HG02623 (cell line): ENCODE results near the gene LMX1B.

Experiments
- ATAC-seq: cut with Tn5 transposase; IDR thresholded peaks from one replicate; pipeline ENCODE4 v1.9.1; 2021; ENCODE audit warnings: moderate library complexity; ENCODE audit not compliant: unreplicated experiment

LMX1B gene

DNA sequence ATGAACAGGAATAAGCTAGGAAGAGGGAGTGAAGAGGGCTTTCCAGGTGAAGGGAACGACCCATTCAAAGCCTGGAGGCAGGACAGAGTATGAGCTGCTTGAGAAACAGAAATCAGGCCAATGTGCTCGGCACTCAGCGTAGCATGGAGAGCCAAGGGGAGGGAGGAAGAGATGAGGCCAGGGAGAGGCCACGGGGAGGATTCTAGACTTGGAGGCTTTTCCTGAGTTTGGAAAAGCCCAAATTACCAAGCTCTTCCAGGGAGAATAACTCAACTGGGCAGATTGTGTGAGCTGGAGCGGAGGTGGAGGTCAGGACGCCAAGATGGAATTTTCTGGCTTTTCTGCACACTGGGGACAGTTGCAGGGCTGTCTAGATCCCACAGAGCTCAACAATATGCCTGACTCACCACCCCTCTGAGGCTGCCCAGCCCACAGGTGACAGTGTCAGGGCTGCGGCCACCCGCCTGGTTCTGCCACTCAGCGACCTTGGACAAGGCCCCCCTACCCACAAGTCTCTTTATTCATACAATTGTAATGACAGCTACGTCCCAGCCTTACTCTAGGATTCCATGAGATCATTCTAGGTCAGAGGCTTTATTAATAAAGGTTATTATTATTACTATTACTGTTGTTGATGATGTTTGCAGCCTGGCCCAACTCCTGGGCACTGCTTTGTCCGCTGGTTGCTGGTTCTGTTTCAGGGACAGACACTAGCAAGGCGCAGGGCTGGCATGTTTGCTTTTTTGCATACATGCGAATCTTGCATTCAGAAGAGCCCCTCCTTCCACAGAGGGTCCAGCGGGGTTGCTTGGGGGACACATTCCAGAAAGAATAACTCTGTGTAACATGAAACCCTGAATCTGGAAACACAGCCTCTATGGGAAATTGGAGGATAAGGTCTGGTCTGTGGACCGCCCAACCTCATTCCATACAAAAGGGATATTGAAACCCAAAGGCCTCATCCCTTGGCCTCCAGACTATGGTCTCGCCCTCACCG lies 9.4 kb upstream of the LMX1B start:
- no peak for ATAC-seq

DNA sequence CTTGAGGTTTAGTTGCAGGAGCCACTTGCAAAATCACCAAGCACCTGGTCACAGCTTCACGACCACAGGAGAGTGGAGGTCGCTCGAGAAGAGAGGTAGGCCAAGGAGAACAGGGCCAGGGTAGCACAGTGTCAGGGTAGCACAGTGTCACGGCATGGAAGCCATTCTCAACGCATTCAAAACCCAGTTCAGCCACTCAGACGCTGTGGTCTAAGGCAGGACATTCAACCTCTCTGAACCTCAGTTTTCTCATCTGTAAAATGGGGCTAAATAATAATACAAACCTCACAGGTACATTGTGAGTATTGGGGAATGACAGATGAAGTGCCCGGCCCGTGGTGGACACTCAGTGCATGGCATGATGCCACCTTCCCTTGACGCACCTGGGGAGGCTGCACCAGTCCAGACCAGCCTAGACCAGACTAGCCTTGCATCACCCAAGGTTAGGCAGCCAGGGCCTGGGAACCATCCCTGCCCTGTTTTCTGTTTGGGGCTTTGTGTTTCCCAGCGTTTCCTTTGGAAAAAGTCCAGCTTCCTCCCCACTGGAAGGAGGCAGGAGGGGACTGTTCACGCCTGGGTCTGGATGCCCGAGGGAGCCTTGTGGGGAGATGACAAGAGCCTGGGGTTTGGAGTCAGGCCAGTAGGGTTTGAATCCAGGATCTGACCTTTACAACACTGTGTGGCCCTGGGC lies 7.8 kb upstream of the LMX1B start:
- ATAC-seq = no peak

DNA sequence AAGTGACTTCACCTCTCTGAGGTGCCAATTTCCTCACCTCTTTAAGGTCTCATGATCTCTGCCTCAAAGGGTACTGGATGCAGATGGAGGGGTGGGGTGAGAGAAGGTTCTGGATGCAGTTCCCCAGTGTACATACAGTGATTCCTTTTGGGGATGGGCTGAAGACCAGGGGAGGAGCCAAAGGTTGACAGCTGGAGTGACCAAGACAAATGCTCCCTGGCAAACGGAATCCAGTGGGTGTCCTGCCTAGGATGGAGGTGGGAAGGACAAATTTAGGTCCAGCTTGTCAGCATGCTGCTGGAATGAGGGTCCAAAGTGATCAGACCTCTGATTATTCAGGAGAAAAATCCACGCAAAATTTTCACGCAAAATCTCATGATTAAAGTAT lies 7.3 kb upstream of the LMX1B start:
- ATAC-seq = no peak

DNA sequence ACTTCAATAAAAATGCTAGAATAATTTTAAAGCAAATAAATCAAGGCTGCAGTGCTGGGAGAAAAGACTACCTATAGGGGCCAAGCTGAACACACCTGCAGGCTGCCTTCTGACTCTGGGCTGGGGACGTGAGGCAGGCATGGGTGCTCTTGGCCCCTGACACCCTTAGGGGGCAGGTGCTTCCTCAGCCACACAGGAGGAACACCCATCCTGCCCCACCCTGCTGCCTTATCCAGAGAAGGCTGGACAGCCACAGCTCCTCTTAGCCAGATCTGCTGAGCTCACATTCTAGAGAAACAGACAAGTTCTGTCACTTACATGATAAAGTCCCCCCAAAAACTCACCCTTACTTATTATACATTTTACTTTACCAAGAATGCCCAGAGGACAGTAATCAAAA lies 6.6 kb upstream of the LMX1B start:
- ATAC-seq = no peak

DNA sequence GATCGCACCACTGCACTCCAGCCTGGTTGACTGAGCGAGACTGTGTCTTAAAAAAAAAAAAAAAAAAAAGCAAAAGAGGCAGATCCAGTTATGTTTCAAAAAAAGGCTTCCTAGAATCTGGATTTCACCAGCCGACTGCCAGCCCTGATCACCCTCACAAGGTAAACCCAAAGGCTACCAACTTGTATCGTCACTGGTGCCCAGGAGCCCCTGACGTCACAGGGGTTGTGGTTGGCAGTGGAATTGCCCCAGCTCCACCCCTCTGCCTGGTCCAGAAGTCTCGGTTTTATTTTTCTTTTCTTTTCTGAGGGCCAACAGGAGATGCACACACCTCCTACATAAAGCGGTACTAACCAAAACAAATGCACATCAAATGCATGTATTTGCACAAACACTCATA lies 6.0 kb upstream of the LMX1B start:
- no peak for ATAC-seq

DNA sequence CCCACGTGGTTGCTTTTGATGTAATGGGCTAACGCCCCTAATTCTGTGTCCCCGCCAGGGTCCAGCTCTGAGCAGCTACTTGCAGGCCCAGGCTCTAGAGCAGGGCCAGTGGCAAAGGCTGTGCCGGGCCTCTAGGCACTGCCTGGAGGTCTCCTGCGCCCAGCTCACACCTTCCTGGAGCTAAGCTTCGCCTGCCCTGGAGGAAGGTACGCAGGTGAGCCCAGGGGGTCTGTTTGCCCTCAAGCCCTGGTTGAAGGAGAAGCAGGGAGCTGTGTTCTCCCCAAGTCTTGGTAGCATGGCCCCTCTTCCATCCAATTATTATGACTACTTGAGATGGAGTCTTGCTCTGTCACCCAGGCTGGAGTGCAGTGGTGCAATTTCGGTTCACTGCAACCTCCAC lies 5.2 kb upstream of the LMX1B start:
- no peak for ATAC-seq

DNA sequence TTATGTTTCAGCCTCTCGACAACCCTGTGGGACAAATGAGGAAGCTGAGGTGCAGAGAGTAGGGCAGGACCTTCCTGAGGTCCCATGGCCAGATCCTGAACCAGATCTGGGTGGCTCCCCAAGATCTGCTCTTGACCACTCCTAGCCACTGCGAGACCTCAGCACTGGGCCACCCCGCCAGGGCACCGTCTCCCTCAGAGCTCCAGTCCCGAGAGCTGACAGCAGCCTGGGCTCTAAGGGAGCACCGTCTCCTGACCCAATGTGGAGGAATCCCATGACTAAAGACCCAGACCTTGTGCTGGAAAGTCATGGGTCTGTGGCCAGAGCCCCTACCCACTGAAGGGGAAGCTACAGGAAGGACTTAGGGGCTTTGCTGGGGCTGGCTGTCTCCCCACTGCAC lies 4.5 kb upstream of the LMX1B start:
- ATAC-seq = no peak

DNA sequence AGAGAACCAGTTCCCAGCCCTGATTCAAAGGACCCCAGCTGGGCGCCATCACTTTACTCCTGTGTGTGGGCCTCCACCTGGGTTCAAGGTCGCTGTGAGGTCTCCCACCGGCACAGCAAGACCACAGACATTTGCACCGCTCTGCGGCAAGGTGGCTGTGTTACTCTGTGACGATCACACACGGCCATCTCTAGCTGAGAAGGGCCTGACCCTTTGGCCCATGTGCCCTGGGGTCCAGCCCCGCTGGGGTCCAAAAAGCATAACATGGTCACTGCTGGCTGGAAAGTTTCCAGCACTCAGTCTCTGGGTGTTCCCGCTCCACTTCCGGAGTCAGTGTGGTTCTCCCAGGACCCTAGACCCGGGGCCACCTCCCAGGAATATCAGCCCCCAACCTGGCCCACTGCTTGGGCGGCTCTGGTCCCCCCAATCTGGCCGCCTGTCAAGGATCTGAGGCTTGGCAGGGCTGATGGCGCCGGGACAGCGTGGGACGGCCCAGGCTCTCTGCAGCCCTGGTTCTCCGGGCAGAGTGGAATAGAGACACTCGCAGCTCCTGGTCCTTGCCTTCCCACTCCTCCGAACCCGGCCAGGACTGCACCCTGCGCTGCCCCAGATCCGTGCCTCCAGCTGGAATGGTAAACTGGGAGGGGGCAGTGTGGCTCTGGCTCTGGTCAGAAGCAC lies 3.9 kb upstream of the LMX1B start:
- ATAC-seq = no peak

DNA sequence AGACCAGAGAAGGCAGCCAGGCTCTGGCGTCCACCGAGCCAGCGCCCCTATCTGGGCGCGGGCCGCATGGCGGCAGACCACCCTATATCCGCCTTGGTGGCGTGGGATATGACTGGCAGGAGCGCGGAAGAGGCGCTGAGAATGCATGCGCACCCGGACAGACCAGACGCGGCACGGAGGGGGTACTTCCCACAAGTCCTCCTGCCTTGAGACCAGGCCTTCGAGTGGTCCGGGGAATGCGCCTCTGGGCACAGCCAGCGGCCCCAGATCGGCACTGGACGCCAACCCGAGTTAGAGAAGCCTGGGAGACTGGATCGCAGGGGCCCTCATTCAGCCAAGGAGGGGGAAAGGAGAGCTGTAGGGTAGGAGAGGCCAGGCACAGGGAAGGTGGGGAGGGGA lies 2.5 kb upstream of the LMX1B start:
- no peak for ATAC-seq

DNA sequence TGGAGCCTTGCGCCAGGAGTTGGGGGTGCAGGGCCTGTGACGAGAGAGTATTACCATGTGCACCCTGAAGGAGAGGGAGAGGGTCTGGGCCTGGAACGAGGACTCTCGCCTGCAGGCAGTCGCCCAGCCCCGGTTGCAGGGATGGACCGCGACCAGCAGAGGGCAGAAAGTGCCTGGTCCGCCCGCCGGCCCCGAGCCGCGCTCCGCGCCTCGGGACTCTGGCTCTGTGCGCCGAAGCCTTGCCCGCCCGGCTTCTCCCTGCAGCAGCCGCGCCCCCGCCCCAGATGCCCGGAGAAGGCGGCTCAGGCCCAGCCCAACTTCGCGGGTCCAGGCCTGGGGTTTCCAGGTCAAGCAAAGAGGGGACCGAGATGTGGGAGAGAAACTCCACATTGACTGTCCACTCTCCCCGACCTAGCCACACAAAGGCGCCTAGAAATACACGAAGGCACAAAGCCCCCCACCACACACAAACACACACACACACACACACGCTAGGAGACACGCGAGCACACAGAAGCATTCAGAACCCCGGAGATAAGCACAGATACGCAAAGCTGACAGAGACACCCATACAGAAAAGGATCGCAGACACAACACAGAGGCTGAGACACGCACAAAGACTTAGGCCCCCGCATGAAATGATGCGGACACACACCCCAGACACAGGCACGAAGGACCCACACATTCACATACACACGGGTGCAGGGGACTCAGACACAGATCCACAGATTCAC lies 2.0 kb upstream of the LMX1B start:
- ATAC-seq = no peak

DNA sequence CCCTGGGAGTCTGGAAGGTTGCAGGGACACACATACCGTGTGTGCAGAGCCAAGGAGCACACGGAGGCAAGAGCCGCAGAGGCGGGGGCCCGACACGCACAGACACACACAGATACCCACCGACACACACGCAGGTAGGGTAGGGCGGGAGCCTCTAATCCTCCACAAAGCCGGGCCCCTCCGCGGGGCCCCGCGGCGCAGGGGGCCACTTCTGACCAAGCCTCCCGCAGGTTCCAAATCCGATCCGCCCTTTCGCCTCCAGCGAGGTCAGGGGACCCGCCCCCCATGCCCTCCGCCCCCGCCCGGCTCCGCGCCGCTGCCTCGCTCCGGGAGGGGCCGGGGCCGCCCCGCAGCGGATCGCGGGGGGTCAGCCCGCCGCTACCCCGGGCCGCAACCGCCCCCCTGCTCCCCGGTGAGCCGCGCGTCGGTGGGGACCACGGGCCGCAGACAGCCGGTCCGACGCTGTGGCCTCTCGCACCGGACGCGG lies 1.4 kb upstream of the LMX1B start:
- ATAC-seq = no peak

DNA sequence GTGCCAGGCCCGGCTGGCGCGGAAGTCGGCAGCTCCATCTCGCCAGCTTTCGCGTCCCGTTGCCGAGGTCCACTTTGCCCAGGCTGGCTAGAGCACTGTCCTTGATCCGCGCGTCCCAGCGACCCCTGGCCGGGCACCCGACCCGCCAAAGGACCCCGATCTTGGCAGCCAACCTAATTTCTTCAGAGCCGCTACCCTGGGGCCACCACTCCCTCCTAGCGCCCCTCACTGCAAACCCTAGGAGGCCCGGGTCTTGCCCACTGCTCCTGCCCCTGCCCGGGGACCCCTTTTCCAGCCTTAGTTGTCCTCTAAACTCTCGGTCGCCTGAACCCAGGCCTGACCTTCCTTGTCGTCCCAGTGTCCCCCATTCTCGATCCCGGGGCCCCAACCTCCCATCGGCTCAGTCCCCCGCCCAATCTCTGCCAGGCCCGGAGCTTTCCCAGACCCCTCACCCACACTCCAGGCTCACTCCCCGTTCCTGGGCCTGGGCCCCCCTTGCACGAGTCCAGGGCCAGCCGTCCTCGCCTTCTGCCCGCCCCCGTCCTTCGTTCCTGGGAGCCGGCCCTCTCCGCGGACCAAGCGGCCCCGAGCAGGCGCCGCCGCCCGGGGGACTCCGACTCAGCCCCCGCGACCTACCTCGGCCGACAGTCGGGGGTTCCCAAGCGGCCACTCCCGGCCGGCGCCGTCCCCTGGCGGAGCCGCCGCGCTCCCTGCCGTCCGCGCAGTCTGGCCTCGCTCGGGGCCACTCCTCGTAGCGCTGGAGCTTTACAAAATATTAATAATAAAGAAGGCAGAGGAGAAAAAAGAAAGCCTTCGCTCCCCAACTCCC lies 701 bp upstream of the LMX1B start:
- no peak for ATAC-seq

DNA sequence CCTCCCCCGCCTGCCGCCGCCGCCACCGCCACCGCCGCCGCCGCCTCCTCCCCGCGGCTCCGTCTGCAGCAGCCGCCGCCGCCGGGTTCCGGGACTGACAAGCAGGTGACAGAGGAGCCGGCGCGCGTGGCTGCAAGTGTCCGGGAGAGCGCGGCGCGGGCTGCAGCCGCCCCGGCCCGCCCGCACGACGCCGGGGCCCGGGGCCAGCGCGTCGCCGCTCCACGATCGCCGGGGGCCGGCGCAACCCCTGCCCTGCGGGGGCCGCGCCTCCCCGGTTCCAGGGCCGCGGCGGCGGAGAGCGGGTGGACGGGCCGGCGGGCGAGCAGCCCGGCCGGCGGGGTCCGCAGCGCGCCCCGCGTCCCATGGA lies 343 bp downstream of the LMX1B start:
- no peak for ATAC-seq

DNA sequence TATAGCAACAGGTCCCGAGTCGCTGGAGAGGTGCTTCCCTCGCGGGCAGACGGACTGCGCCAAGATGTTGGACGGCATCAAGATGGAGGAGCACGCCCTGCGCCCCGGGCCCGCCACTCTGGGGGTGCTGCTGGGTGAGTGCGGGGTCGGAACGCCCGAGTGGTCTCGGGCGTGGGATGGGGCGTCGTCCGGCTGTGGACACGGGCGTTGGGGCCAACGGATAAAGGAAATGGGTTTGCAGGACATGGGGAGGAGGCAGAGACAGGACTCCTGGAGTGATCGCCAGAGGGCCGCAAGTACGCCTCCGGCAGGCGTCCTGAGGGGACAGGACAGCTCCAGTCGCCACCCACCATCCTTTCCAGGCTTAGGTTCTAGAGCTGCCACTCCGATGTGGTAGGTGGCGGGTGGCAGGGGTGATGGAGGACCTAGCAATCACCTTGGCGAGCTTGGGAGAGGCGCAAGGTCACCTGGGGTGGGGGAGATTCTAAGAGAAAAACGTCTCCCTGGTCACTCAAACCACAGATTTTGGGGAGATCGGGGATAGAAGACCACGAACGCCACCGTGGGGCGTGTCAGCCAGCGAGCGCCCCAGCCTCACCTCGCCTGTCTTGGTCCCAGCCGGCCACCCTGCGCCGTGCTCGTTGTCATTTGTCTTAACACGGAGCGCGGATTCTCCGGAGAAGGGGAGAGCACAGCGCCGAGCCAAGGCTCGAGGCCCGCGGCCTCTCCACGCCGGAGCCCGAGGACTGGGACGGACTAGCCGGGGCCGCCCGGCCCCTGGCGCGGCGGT lies 922 bp downstream of the LMX1B start:
- no peak for ATAC-seq

DNA sequence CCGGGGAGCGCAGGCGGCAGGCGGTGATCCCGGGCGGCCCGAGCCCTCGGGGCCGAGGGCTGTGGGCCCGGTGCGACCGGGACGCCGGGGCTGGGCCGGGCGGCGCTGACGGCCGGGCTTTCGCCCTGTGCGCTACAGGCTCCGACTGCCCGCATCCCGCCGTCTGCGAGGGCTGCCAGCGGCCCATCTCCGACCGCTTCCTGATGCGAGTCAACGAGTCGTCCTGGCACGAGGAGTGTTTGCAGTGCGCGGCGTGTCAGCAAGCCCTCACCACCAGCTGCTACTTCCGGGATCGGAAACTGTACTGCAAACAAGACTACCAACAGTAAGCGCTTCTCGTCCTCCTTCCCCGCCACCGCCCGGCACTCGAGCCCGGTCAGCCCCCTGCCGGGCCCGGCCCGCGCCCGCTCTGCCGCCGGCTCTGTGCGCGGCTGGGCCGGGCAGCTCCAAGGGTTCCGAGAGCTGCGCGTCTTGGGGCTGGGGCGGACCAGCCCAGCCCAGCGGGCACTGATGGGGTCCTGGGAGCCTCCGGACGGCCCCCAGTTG lies 1.6 kb downstream of the LMX1B start:
- no peak for ATAC-seq

DNA sequence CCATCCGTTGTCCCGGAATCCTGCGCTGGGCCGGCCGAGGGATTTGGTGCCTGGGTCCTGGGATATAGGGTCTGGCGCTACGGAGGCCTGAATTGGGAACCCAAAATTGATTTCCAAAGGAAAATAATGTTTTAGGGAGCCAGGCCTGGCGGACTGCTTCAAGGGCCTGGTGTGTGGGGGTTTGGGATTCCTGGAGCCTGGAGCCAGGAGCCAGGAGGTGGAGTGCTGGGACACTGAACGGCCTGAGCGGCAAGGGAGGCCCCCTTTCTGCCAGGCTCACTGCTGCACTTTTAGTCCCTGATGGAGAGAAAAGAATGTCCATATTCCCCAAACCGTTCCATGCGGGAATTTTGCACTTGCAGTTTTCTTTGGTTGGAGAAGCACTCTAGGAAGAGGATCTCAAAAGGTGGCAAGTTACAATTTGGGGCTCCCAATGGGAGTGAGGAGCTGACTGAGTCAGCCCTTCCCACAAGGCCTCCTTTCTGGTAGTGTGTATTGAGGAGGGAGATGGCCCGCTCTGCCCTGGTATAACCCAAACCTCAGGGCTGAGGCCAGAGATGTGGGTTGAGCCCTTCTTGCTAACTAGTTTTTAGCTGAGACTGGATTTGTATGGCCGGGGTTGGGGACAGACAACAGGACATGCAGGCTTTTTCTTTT lies 2.2 kb downstream of the LMX1B start:
- ATAC-seq = no peak

DNA sequence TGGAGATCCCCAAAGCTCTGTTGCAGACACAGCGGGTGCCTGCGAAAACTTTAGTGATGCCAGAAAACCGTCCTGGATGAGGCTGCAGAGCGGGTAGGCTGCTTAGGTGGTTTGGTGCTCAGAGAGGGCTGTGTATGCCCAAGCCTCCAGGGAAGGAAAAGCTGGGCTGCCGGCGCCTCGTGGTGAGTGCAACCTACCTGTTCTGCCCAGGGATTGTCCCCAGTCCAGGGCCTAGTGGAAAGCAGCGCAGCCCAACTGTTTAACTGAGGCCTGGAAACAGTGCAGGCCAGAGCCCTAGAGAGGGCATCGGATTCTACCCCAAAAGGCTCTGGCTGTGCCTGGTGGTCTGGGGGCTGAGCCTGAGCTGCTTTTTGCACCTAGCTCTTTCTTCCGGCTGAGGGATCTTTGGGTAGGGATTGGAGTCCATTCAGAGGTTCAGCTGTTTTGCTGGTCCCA lies 2.8 kb downstream of the LMX1B start:
- ATAC-seq = no peak
